K562 (cell line): ENCODE results near the gene SH3BGRL2. TPM values are rescaled to one million over a fixed set of nuclear protein-coding genes. Genes with fewer than 3 reads are reported as not detected.

Experiments used
- ATAC-seq: fragments of 200-7000 bp; cut with Tn5 transposase; 3 replicates; pipeline ENCODE4 v1.9.1; 2020; ENCODE audit warnings: moderate library complexity
- BruUV-seq: library from RNA; stranded (reverse); fragments of 400-500 nt; replicated peaks from 2 replicates; lab custom pipeline; 2021; lab: Mats Ljungman, UMichigan
- CTCF ChIA-PET: fragments of 300-600 bp; formaldehyde crosslinking; extraction: SDS; loops from one replicate; lab custom pipeline; 2021; ENCODE audit warnings: low intra/inter-chr PET ratio; lab: Yijun Ruan, JAX
- POLR2A ChIA-PET: fragments of 300-600, 350-650 bp; sonication (Branson Sonifier 250); formaldehyde crosslinking; extraction: SDS; loops from one replicate; lab custom pipeline; 2021; ENCODE audit warnings: antibody characterized with exemption, inconsistent platforms; lab: Yijun Ruan, JAX
- DNase-seq, 4 experiments: peaks; one replicate each; pipeline versions ENCODE4 v3.0.0 to v3.0.0-alpha.2; 2011 to 2018; ENCODE audit warnings: low spot score in 3 of 4, mixed read lengths in 3 of 4; ENCODE audit errors: extremely low read depth in 1 of 4
- FAIRE-seq: peaks from 2 replicates; lab custom pipeline; 2011; peaks lifted over from hg19 to GRCh38; lab: Jason Lieb, UNC
- H2AFZ ChIP-seq: 2 replicates; pipeline ENCODE4 v1.6.0; 2011; ENCODE audit warnings: low read depth, low read length, control low read depth, inconsistent platforms
- H3K27ac ChIP-seq: fragments of 200-600 bp; 3 replicates; pipeline ENCODE4 v1.8.0; 2011; ENCODE audit warnings: low read depth, mild to moderate bottlenecking, control low read depth, inconsistent platforms, low read length, moderate library complexity, mixed read lengths; ENCODE audit errors: extremely low read depth
- H3K27me3 ChIP-seq, 2 experiments: fragments of 300-600 bp in 1 of 2; 2 replicates in 1 of 2; 3 replicates in 1 of 2; pipeline versions ENCODE4 v1.6.0 to v1.8.0; 2011; ENCODE audit warnings: inconsistent platforms in 2 of 2, low read length in 2 of 2, mild to moderate bottlenecking in 1 of 2, mixed read lengths in 1 of 2, moderate library complexity in 1 of 2; ENCODE audit not compliant: control insufficient read depth in 2 of 2, insufficient read depth in 2 of 2
- H3K36me3 ChIP-seq: fragments of 300-600 bp; 3 replicates; pipeline ENCODE4 v1.8.0; 2011; ENCODE audit warnings: mild to moderate bottlenecking, low read length, inconsistent platforms; ENCODE audit not compliant: control insufficient read depth, insufficient read depth
- H3K4me1 ChIP-seq, 2 experiments: fragments of 200-600 bp in 1 of 2; replicated peaks in 1 of 2; 2 replicates in 1 of 2; 3 replicates in 1 of 2; pipeline versions ENCODE4 v1.5.1 to v1.8.0; 2011; ENCODE audit warnings: inconsistent platforms in 2 of 2, low read length in 2 of 2, mild to moderate bottlenecking in 1 of 2, mixed read lengths in 1 of 2, moderate library complexity in 1 of 2; ENCODE audit not compliant: control insufficient read depth in 2 of 2, insufficient read depth in 2 of 2
- H3K4me2 ChIP-seq: 2 replicates; pipeline ENCODE4 v1.6.1; 2011; ENCODE audit warnings: low read length, control low read depth, inconsistent platforms, mixed read lengths; ENCODE audit not compliant: insufficient read depth
- H3K4me3 ChIP-seq: fragments of 200-600 bp; sonication (generic), shearing (Covaris generic); 2 replicates; pipeline ENCODE4 v1.5.1; 2016; ENCODE audit warnings: control low read depth, inconsistent platforms
- H3K79me2 ChIP-seq: fragments of 200-600 bp; 3 replicates; pipeline ENCODE4 v1.8.0; 2011; ENCODE audit warnings: low read length, inconsistent platforms; ENCODE audit not compliant: control insufficient read depth, insufficient read depth
- H3K9ac ChIP-seq, 2 experiments: 2 replicates each; pipeline versions ENCODE4 v1.6.0 to v1.6.1; 2011; ENCODE audit warnings: low read depth in 2 of 2, low read length in 2 of 2, control low read depth in 1 of 2, inconsistent platforms in 1 of 2, mild to moderate bottlenecking in 1 of 2, mixed read lengths in 1 of 2; ENCODE audit not compliant: insufficient read depth in 1 of 2
- H3K9me1 ChIP-seq: one replicate; pipeline ENCODE4 v1.6.0; 2011; ENCODE audit warnings: inconsistent platforms, mild to moderate bottlenecking, low read length, moderate library complexity; ENCODE audit not compliant: control insufficient read depth, insufficient read depth
- H3K9me3 ChIP-seq: replicated peaks from 2 replicates; pipeline ENCODE4 v1.5.1; 2011; ENCODE audit warnings: low read depth, low read length, inconsistent platforms; ENCODE audit not compliant: control insufficient read depth, insufficient read depth
- H4K20me1 ChIP-seq: replicated peaks from 2 replicates; pipeline ENCODE4 v1.6.1; 2011; ENCODE audit warnings: low read length, inconsistent platforms, mixed read lengths; ENCODE audit not compliant: control insufficient read depth, insufficient read depth
- CBFA2T2 ChIP-seq: fragments of 450-650 bp; conservative IDR thresholded peaks from 2 replicates; pipeline ENCODE4 v1.6.1; 2017; ENCODE audit warnings: mild to moderate bottlenecking
- CEBPG ChIP-seq, 3 experiments: fragments of 200-800 bp in 1 of 3; sonication (Bioruptor generic) in 1 of 3; sonication (generic) in 1 of 3; formaldehyde crosslinking in 1 of 3; IDR thresholded peaks in 2 of 3; conservative IDR thresholded peaks in 1 of 3; 2 replicates each; pipeline versions ENCODE4 v1.6.1 to v1.8.0; 2016 to 2022; ENCODE audit warnings: missing compliant biosample characterization in 2 of 3, missing genetic modification characterization in 2 of 3, mild to moderate bottlenecking in 1 of 3, missing genetic modification reagents in 1 of 3
- DIDO1 ChIP-seq: fragments of 450-650 bp; IDR thresholded peaks from 2 replicates; pipeline ENCODE4 v1.6.1; 2016; ENCODE audit warnings: low read depth, missing biosample characterization, missing genetic modification characterization
- EGR1 ChIP-seq: fragments of 450-650 bp; conservative IDR thresholded peaks from 2 replicates; pipeline ENCODE4 v1.6.1; 2017; ENCODE audit warnings: mild to moderate bottlenecking
- ERF ChIP-seq: fragments of 450-650 bp; formaldehyde crosslinking; IDR thresholded peaks from 2 replicates; pipeline ENCODE4 v1.4.0; 2020; ENCODE audit warnings: mild to moderate bottlenecking, mixed read lengths
- FOXK1 ChIP-seq: sonication (generic); formaldehyde crosslinking; IDR thresholded peaks from 2 replicates; pipeline ENCODE4 v1.8.0; 2022; ENCODE audit warnings: missing genetic modification reagents, mild to moderate bottlenecking, borderline replicate concordance
- GATAD2A ChIP-seq: fragments of 450-650 bp; IDR thresholded peaks from 2 replicates; pipeline ENCODE4 v1.6.1; 2017
- HDAC3 ChIP-seq: fragments of 450-650 bp; IDR thresholded peaks from 2 replicates; pipeline ENCODE4 v1.6.1; 2018; ENCODE audit warnings: borderline replicate concordance, mild to moderate bottlenecking, moderate library complexity; ENCODE audit not compliant: partially characterized antibody
- HDAC6 ChIP-seq: IDR thresholded peaks from 2 replicates; pipeline ENCODE4 v1.6.1; 2012; ENCODE audit warnings: low read depth, mild to moderate bottlenecking, control low read depth, inconsistent platforms, low read length, moderate library complexity
- IFI16 ChIP-seq: fragments of 250-450 bp; sonication (Bioruptor Pico); IDR thresholded peaks from 2 replicates; pipeline ENCODE4 v2.1.2; 2022; ENCODE audit warnings: mild to moderate bottlenecking, inconsistent platforms
- KDM1A ChIP-seq, 2 experiments: fragments of 450-650 bp; IDR thresholded peaks; 2 replicates each; pipeline ENCODE4 v1.6.1; 2016; ENCODE audit warnings: mild to moderate bottlenecking in 2 of 2
- KLF10 ChIP-seq: fragments of 250-450 bp; sonication (Bioruptor Pico); IDR thresholded peaks from 2 replicates; pipeline ENCODE4 v1.6.1; 2021; ENCODE audit warnings: matching md5 sums
- MYBL2 ChIP-seq, 2 experiments: fragments of 450-650 bp in 1 of 2; sonication (generic) in 1 of 2; formaldehyde crosslinking in 1 of 2; IDR thresholded peaks; 2 replicates each; pipeline versions ENCODE4 v1.6.1 to v1.8.1; 2017 to 2022; ENCODE audit warnings: borderline replicate concordance in 1 of 2, inconsistent platforms in 1 of 2, low read depth in 1 of 2, mild to moderate bottlenecking in 1 of 2, missing genetic modification reagents in 1 of 2, moderate library complexity in 1 of 2
- PCBP1 ChIP-seq: fragments of 200-400 bp; formaldehyde crosslinking; IDR thresholded peaks from 2 replicates; pipeline ENCODE4 v1.6.1; 2018; ENCODE audit warnings: mild to moderate bottlenecking, low read depth, low read length; ENCODE audit not compliant: poor library complexity, severe bottlenecking
- PHF21A ChIP-seq: fragments of 450-650 bp; IDR thresholded peaks from 2 replicates; pipeline ENCODE4 v1.6.1; 2017; ENCODE audit warnings: low read depth, borderline replicate concordance
- POLR2A ChIP-seq: fragments of 450-650 bp; conservative IDR thresholded peaks from 2 replicates; pipeline ENCODE4 v1.6.1; 2016
- SMARCA4 ChIP-seq: fragments of 450-650 bp; IDR thresholded peaks from 2 replicates; pipeline ENCODE4 v1.6.1; 2016
- SRSF9 ChIP-seq: fragments of 200-400 bp; formaldehyde crosslinking; IDR thresholded peaks from 2 replicates; pipeline ENCODE4 v1.6.1; 2017; ENCODE audit warnings: low read depth, low read length, borderline replicate concordance
- TCF15 ChIP-seq: fragments of 250-450 bp; sonication (Bioruptor Pico); IDR thresholded peaks from 2 replicates; pipeline ENCODE4 v1.8.0; 2022; ENCODE audit warnings: moderate library complexity, mild to moderate bottlenecking, inconsistent platforms
- XRCC4 ChIP-seq: IDR thresholded peaks from one replicate; pipeline ENCODE4 v1.6.1; 2011; ENCODE audit not compliant: insufficient read depth, insufficient read length; ENCODE audit errors: extremely low read depth
- ZBTB7A ChIP-seq: IDR thresholded peaks from 2 replicates; pipeline ENCODE4 v1.6.1; 2011; ENCODE audit warnings: low read depth, mild to moderate bottlenecking, low read length, moderate library complexity, borderline replicate concordance; ENCODE audit not compliant: control insufficient read depth
- ZFX ChIP-seq: sonication (generic); formaldehyde crosslinking; IDR thresholded peaks from 2 replicates; pipeline ENCODE4 v1.8.0; 2022; ENCODE audit warnings: mild to moderate bottlenecking, missing genetic modification reagents, moderate library complexity
- ZNF324 ChIP-seq: fragments of 250-450 bp; sonication (Bioruptor Pico); IDR thresholded peaks from 2 replicates; pipeline ENCODE4 v1.4.0; 2020; ENCODE audit warnings: mild to moderate bottlenecking
- ZNF436 ChIP-seq: fragments of 250-450, 450-650 bp; sonication (Bioruptor Pico); formaldehyde crosslinking; IDR thresholded peaks from 2 replicates; pipeline ENCODE4 v1.7.0; 2020; ENCODE audit warnings: mild to moderate bottlenecking
- ZNF57 ChIP-seq: fragments of 450-650 bp; formaldehyde crosslinking; IDR thresholded peaks from 2 replicates; pipeline ENCODE4 v1.4.0; 2020; ENCODE audit warnings: mild to moderate bottlenecking, moderate library complexity
- ZNF766 ChIP-seq: fragments of 200-800 bp; sonication (Bioruptor generic); conservative IDR thresholded peaks from 2 replicates; pipeline ENCODE4 v1.6.1; 2016; ENCODE audit warnings: missing genetic modification characterization, missing compliant biosample characterization
- WGBS: fragments of 100-300 bp; shearing (Covaris generic); methylation state at CpG from one replicate; pipeline ENCODE4 v1.1.6; 2016; ENCODE audit warnings: low coverage, mixed read lengths; ENCODE audit not compliant: insufficient coverage; ENCODE audit errors: missing lambda C conversion rate; 5-methylcytosine and 5-hydroxymethylcytosine counted together
- in situ Hi-C: fragments of 300-500 bp; cut with MboI; formaldehyde crosslinking; loops from 4 replicates; pipeline ENCODE4 v1.15.0; 2018; ENCODE audit warnings: inconsistent platforms, mixed read lengths
- intact Hi-C: fragments of 100-400 bp; cut with micrococcal nuclease; formaldehyde crosslinking; loops from 2 replicates; pipeline ENCODE4 v1.14.2; 2022
- polyA plus RNA-seq, 8 experiments: library from polyadenylated mRNA; depleted of rRNA in 4 of 8; stranded (reverse) in 5 of 8; unstranded in 3 of 8; fragments of >200 nt; fragmentation: Nextera tagmentation in 2 of 8; fragmentation: Illumina TruSeq in 1 of 8; extraction: Ambion mirVana in 2 of 8; extraction: Trizol in 1 of 8; gene quantifications; 2 replicates each; pipeline versions ENCODE4 v1.2.1 to v1.2.3, GENCODE V29; 2011 to 2014; ENCODE audit warnings: inconsistent platforms in 1 of 8, missing spikeins in 1 of 8
- total RNA-seq, 7 experiments: library from RNA; depleted of rRNA in 6 of 7; stranded (reverse); fragments of >200 nt in 6 of 7; fragmentation: Illumina TruSeq in 2 of 7; extraction: Trizol in 2 of 7; gene quantifications; 2 replicates each; pipeline versions ENCODE4 v1.2.1 to v1.2.3, GENCODE V29; 2011 to 2021; ENCODE audit warnings: low replicate concordance in 1 of 7

The SH3BGRL2 gene
- total and polyA plus RNA-seq, 9 of the 15 experiments (the other 6 are each of a cell fraction or from before 2014, with no cell fraction given): 4.4 to 12.1 (median 7.3) TPM

DNA sequence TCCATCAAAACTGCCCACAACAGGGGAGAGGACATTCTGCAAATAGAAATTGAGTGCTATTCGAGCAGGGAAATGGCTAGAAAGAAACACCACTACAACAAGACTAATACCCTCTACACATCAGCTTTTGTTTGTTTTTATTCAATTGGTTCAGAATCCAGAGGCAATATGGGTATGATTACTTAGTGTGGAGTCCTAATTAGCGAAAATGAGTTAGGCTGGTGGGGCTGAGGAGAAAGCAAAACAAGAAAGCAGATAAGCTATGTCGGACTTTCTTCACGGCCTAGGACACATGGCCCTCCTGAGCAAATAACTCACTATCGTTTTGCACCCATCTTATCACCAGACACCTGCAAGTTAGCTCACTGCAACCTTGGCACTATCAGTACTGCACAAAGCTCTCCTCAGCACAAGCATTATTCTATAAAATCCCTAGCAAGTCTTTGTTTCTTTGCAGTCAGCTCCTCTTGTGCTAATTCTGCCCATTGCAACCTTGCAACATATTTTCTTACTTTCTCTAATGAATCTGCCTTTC, 31.3 kb upstream of the SH3BGRL2 start:
- Histone ChIP-seq H4K20me1 (no peaks in the 10 kb centered on the region), H3K4me1 (peaks cover 5 to 38% of the 10 kb centered on the region in 2 experiments), H3K9me1 (no peaks in the 10 kb centered on the region), H3K4me2 (peak overlapping the region; percentile 74), H3K36me3 (no peaks in the 10 kb centered on the region), H3K9me3 (no peaks in the 10 kb centered on the region), H3K27me3 (no peaks in the 10 kb centered on the region), H3K79me2 (no peaks in the 10 kb centered on the region), H3K4me3 (no peak overlapping the region), H3K27ac (peak overlapping the region; percentile 50), H3K9ac (peak overlapping the region in 1 of 2 experiments; percentile 26; a peak in 1 of 4 replicates), H2AFZ (peak overlapping the region; percentile 72)
- in situ Hi-C loops: no loop called here
- CTCF ChIA-PET: no interaction called here
- 3% methylated on average over 5 of the region's 5 CpGs for whole genome bisulfite sequencing
- FAIRE-seq (peak; percentile 94), ATAC-seq (peak; percentile 71), DNase-seq (peak; percentile 34 to 83 (median 50))
- POLR2A ChIA-PET: interaction anchor here (0.5 to 3.3 kb wide), 5 partner anchors 8 to 139 kb away, joined by 3 to 13 read pairs (median 4); partner anchors contain the start of genes LCA5 and SH3BGRL2
- intact Hi-C loops: loop anchor here (5.0 kb wide), 1 partner anchor 62 kb away; the partner anchor contains the start of gene LCA5
- no TSS peak for BruUV-seq
- TF ChIP-seq TCF15 (CRISPR knock-in tag) (no peak), ZNF766 (CRISPR knock-in tag) (no peak), SRSF9 (no peak), XRCC4 (no peak), KLF10 (no peak), ZFX (CRISPR knock-in tag) (peak; percentile 44; the same call in 1 of the 2 replicates), DIDO1 (tag) (no peak), MYBL2 (IDR thresholded peaks at IDR 0.05; ENCODE audit: low read depth) (no peak), MYBL2 (CRISPR knock-in tag; IDR thresholded peaks at IDR 0.05; ENCODE audit: borderline replicate concordance) (no peak), EGR1 (no peak), FOXK1 (CRISPR knock-in tag) (no peak), ZNF57 (CRISPR knock-in tag) (no peak), GATAD2A (no peak), PCBP1 (no peak), PHF21A (no peak), ERF (CRISPR knock-in tag) (no peak), CBFA2T2 (peak; percentile 88), IFI16 (CRISPR knock-in tag) (no peak), ZBTB7A (no peak), POLR2A (no peak), HDAC3 (peak; percentile 37), HDAC6 (no peak), CEBPG (CRISPR knock-in tag; IDR thresholded peaks at IDR 0.05) (no peak), CEBPG (tag; conservative IDR thresholded peaks at IDR 0.05 in 1 of 2, IDR thresholded peaks at IDR 0.05 in 1 of 2) (no peak), ZNF436 (CRISPR knock-in tag) (no peak), KDM1A (IDR thresholded peaks at IDR 0.05) (peak; percentile 75 to 76), SMARCA4 (peak; percentile 88), ZNF324 (CRISPR knock-in tag) (no peak)
